CD4-positive, alpha-beta T cell treated with Interleukin-10 for 1 hour (primary cell): ENCODE data around the gene SPPL2B.
"Not testable (repeated sequence)": the region's sequence is repeated elsewhere in the genome, so short reads cannot be mapped to it uniquely, and the experiment has no call there.

Experiments used
- DNase-seq: peaks from one replicate; pipeline ENCODE4 v3.0.0-alpha.2; 2020

Gene SPPL2B

GRCh38 chr19:2328401-2329148 lies at the start of gene SPPL2B, which contains the start of gene LSM7:
Gene SPPL2B, plus strand, starts transcription at chr19:2328684. Its CDS starts 26 bp downstream, at chr19:2328710.
Gene LSM7, minus strand, starts transcription at chr19:2328586. Its CDS starts 20 bp downstream, at chr19:2328566.
- peak; percentile 95 for DNase-seq

- no peak for DNase-seq
Observed at GRCh38 chr19:2280633-2281264, 47.7 kb upstream of the SPPL2B start.

GRCh38 chr19:2281265-2282061 lies 47.0 kb upstream of the SPPL2B start:
- DNase-seq: not testable (repeated sequence)

GRCh38 chr19:2282062-2282861 lies 46.2 kb upstream of the SPPL2B start, which contains the start of gene PEAK3:
Gene PEAK3, minus strand, starts transcription at chr19:2282175. Its CDS starts 1,244 bp downstream, at chr19:2280931.
- peak; percentile 51 for DNase-seq

- no peak for DNase-seq
Observed at GRCh38 chr19:2282862-2283237, 45.6 kb upstream of the SPPL2B start.

GRCh38 chr19:2283835-2284507 lies 44.5 kb upstream of the SPPL2B start:
- no peak for DNase-seq

GRCh38 chr19:2286402-2287140 lies 41.9 kb upstream of the SPPL2B start:
- no peak for DNase-seq

GRCh38 chr19:2287585-2288337 lies 40.7 kb upstream of the SPPL2B start:
- DNase-seq: no peak

- no peak for DNase-seq
Observed at GRCh38 chr19:2288338-2288817, 40.1 kb upstream of the SPPL2B start.

- no peak for DNase-seq
Observed at GRCh38 chr19:2288818-2289713, 39.4 kb upstream of the SPPL2B start.

- DNase-seq: peak; percentile 61
Observed at GRCh38 chr19:2289714-2290435, 38.6 kb upstream of the SPPL2B start.

- no peak for DNase-seq
Observed at GRCh38 chr19:2290441-2291184, 37.9 kb upstream of the SPPL2B start.

- DNase-seq: no peak
Observed at GRCh38 chr19:2291185-2291751, 37.2 kb upstream of the SPPL2B start.

- DNase-seq: no peak
Observed at GRCh38 chr19:2294687-2295335, 33.7 kb upstream of the SPPL2B start.

GRCh38 chr19:2296141-2296540 lies 32.3 kb upstream of the SPPL2B start:
- no peak for DNase-seq

- no peak for DNase-seq
Observed at GRCh38 chr19:2300533-2300932, 28.0 kb upstream of the SPPL2B start.
